HEK293 (cell line): ENCODE measurements around the gene IFT27.

Experiments used
- CTCF ChIP-seq: fragments of 450-650 bp; formaldehyde crosslinking; IDR thresholded peaks from 2 replicates; pipeline ENCODE4 v1.5.1; 2016; ENCODE audit warnings: missing biosample characterization, missing genetic modification characterization
- TSHZ1 ChIP-seq: fragments of 450-650 bp; formaldehyde crosslinking; IDR thresholded peaks from 2 replicates; pipeline ENCODE4 v1.5.1; 2016; ENCODE audit warnings: missing biosample characterization, missing genetic modification characterization, borderline replicate concordance
- ZNF133 ChIP-seq: fragments of 450-650 bp; formaldehyde crosslinking; IDR thresholded peaks from 2 replicates; pipeline ENCODE4 v1.5.1; 2016; ENCODE audit warnings: missing biosample characterization, missing genetic modification characterization

- TF ChIP-seq TSHZ1 = no peak
- no peak for TF ChIP-seq CTCF (tag by site-specific recombination)
- TF ChIP-seq ZNF133 (tag by site-specific recombination) = no peak
Measured at GRCh38 chr22:36737776-36738175, 38.1 kb downstream of the IFT27 start.
